ENCODE results near the gene HTR1E.
"Not testable (repeated sequence)": the region's sequence is repeated elsewhere in the genome, so short reads cannot be mapped to it uniquely, and the experiment has no call there.

Gene HTR1E

DNA sequence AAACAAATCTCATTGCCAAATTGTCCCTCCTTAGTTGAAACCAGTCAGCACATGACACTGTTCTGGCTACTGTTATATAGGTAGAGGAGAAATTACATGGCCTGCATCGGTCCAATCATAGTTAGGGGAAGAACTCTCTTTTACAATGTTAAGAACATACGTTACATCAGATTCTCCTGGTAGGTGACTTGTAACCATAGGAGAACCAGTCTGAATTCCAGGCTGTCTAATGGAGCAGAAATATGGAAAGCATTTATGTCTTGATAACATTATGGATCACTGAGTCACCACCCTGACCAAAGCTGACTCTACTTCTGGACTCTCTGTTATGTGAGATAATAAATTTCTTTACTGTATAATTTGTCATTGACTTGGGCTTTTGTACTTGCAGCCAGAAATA lies 40.9 kb downstream of the HTR1E start:
- DNase-seq (ENCODE audit: low read depth, low spot score), result no peak

DNA sequence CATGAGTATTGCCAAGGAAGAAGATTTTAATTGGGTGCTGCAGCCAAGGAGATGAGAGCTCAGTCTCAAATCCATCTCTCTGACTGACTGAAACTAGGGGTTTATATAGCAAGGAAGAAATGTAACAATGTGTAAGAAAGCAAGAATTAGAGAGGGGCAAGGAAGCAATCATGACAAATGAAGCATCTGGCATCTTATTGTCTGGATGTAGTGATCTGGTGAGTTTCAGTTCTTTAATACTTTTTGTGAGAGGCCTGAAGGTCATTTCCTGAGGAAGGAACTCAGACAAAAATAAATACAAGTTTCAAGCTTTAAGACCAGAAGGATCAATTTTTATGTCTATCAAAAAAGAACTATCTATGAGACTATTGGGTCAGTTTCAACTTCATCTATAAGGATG lies 64.2 kb downstream of the HTR1E start:
- no peak for DNase-seq (ENCODE audit: low read depth, low spot score)

GRCh38 chr6:87002391-87002790 lies 65.1 kb downstream of the HTR1E start:
- DNase-seq (ENCODE audit: low read depth, low spot score), result not testable (repeated sequence)

- DNase-seq (ENCODE audit: low read depth, low spot score), result not testable (repeated sequence)
These were observed 69.2 kb downstream of the HTR1E start for GRCh38 chr6:87006541-87006940.

DNA sequence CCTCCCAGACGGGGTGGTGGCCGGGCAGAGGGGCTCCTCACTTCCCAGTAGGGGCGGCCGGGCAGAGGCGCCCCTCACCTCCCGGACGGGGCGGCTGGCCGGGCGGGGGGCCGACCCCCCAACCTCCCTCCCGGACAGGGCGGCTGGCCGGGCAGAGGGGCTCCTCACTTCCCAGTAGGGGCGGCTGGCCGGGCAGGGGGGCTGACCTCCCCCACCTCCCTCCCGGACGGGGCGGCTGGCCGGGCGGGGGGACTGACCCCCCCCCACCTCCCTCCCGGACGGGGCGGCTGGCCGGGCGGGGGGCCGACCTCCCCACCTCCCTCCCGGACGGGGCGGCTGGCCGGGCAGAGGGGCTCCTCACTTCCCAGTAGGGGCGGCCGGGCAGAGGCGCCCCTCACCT lies 72.3 kb downstream of the HTR1E start:
- DNase-seq (ENCODE audit: low read depth, low spot score), result not testable (repeated sequence)

- DNase-seq (ENCODE audit: low read depth, low spot score), result no peak
These were observed 74.7 kb downstream of the HTR1E start for GRCh38 chr6:87012035-87012434.

- no peak for DNase-seq (ENCODE audit: low read depth, low spot score)
These were observed 75.4 kb downstream of the HTR1E start for GRCh38 chr6:87012743-87013142.

DNA sequence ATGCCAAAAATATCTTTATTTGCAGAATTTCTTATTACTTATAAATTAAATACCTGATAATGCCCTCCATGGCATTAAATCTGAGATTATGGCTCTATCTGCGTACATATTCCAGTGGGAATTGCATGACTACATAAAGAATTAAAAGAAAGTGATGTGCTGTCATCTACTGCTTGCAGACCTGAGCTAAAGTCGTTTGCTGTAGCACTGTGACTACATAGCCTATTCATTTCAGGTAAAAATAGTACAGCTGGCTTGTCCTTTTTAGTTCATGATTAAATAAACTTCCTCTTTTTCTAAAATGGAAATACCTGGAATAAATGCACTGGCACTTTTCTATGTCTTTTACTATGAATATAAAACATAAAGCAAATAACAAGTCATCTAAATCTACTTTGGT lies 79.4 kb downstream of the HTR1E start:
- DNase-seq (ENCODE audit: low read depth, low spot score), result no peak

DNA sequence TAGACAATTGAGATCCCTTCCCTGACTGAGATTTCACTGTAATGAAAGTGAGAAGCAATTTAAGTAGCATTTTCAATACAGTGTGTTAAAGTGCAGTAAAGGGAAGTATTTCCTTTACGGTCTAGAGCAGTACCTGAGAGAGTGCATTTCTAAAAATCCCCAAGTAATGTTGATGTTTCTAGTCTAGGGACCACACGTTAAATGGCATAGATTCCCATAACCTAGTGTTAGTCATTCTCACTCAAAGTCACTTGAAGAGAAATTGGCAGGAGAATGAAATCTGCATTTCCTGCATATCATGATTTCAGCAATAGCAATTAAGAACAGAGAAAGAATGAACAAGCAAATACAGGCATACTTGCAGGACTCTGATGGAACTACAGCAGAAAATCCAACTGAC lies 89.7 kb downstream of the HTR1E start:
- no peak for DNase-seq (ENCODE audit: low read depth, low spot score)

- DNase-seq (ENCODE audit: low read depth, low spot score), result no peak
These were observed 92.5 kb downstream of the HTR1E start for GRCh38 chr6:87029711-87030314.

GRCh38 chr6:87040729-87041128 lies 103.4 kb downstream of the HTR1E start:
- no peak for DNase-seq (ENCODE audit: low read depth, low spot score)

DNA sequence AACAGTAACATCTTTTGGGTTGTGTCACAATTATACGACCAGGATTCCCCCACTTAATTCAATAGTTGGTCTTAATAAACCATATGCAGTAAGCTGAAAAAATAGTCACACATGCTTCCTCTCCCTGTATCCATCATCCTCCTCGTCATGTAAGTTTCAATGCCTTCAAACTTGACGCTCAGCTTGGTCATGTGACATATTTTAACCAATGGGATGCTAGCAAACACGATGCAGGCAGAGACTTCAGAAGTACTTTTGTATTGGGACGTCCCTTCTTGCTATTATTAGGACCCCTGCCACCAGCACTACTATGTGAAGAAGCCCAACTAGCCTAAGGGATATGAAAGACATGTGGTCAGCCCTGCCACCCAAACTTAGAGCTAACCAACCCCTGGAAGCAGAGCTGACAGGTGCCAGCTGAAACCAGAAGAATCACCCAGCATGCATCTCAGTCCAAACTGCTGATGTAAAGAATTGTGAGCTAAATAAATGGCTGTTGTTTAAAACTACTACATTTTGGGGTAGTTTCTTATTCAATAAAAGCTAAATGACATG lies 108.3 kb downstream of the HTR1E start:
- DNase-seq (ENCODE audit: low read depth, low spot score), result no peak

DNA sequence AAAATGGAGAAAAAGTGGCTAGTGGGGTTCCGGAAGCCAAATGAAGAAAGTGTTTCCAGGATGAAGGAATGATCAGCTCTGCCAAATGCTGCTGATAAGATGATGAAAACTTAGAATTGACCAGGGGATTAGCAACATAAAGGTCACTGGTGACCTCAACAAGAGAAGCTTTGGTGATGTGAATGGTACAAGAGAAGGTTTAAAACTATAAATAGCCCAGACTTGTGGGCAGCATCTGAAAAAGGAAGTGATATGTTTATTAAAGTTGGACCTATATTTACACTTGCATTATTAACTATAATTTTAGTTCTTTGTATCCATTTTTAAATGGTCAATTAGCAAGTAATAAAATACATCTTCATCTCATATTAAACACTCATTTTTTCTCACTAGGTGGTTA lies 112.5 kb downstream of the HTR1E start:
- DNase-seq (ENCODE audit: low read depth, low spot score), result no peak

- DNase-seq (ENCODE audit: low read depth, low spot score), result no peak
These were observed 116.0 kb downstream of the HTR1E start for GRCh38 chr6:87053312-87053711.

- no peak for DNase-seq (ENCODE audit: low read depth, low spot score)
These were observed 117.0 kb downstream of the HTR1E start for GRCh38 chr6:87054143-87054833.

DNA sequence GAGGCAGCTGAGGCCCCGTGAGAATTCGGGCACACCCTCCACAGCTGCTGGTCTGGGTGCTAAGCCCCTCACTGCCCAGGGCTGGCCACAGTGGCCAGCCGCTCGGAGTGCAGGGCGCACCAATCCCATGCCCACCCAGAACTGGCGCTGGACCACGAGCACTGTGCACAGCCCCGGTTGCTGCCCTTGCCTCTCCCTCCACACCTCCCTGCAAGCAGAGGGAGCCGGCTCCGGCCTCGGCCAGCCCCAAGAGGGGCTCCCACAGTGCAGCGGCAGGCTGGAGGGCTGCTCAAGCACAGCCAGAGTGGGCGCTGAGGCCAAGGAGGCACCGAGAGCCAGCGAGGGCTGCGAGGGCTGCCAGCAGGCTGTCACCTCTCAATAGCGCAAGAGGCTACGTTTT lies 122.6 kb downstream of the HTR1E start:
- DNase-seq (ENCODE audit: low read depth, low spot score), result no peak

- no peak for DNase-seq (ENCODE audit: low read depth, low spot score)
These were observed 127.8 kb downstream of the HTR1E start for GRCh38 chr6:87065117-87065516.

Measured in ELF-1 (cell line).